ENCODE results near the gene TLR1. TPM values are rescaled to one million over a fixed set of nuclear protein-coding genes. Genes with fewer than 3 reads are reported as not detected.

Gene TLR1
- total RNA-seq, 1 experiment from 2014 or later, result not detected

- Histone ChIP-seq H2BK20ac (ENCODE audit: low read depth, low read length, poor library complexity, severe bottlenecking) (no peak overlapping the region), H3T11ph (ENCODE audit: low read length) (no peak overlapping the region), H3K79me1 (ENCODE audit: insufficient read depth, low read depth, low read length, poor library complexity, severe bottlenecking) (no peaks in the 10 kb centered on the region), H3K4ac (ENCODE audit: low read depth, low read length) (no peak overlapping the region), H3K14ac (ENCODE audit: insufficient read depth, low read length) (no peak overlapping the region), H2BK12ac (ENCODE audit: insufficient read length, low read depth, low read length) (no peak overlapping the region), H2BK120ac (ENCODE audit: low read depth, low read length, poor library complexity, severe bottlenecking) (no peak overlapping the region), H4K91ac (ENCODE audit: insufficient read length, low read depth, low read length) (no peak overlapping the region), H3K23me2 (ENCODE audit: insufficient read length, low read depth, low read length, poor library complexity, severe bottlenecking) (no peaks in the 10 kb centered on the region), H2AFZ (ENCODE audit: low read length) (no peak overlapping the region), H3K56ac (ENCODE audit: insufficient read length, low read depth, low read length) (no peak overlapping the region), H3K27ac (ENCODE audit: insufficient read length, low read depth, low read length) (no peak overlapping the region), H4K5ac (ENCODE audit: insufficient read length, low read depth, low read length) (no peak overlapping the region), H2AK5ac (ENCODE audit: insufficient read length, low read length) (no peak overlapping the region), H4K8ac (replicated peaks; ENCODE audit: insufficient read length, low read depth, low read length) (no peak overlapping the region), H3K18ac (ENCODE audit: insufficient read length, low read depth, low read length) (no peak overlapping the region), H2BK15ac (ENCODE audit: low read depth, low read length) (no peak overlapping the region), H4K20me1 (ENCODE audit: control insufficient read depth, insufficient read depth, insufficient read length) (no peaks in the 10 kb centered on the region), H3K79me2 (ENCODE audit: insufficient read depth, low read length) (no peaks in the 10 kb centered on the region), H2BK5ac (ENCODE audit: insufficient read length, low read length) (no peak overlapping the region), H3K9me3 (ENCODE audit: control insufficient read depth, low read depth, low read length) (no peaks in the 10 kb centered on the region), H3K23ac (ENCODE audit: insufficient read length, low read depth, low read length) (no peak overlapping the region), H3K4me2 (ENCODE audit: insufficient read depth, insufficient read length, low read length) (no peak overlapping the region), H3K9ac (ENCODE audit: extremely low read depth, insufficient read length, low read length) (no peak overlapping the region), H3K4me1 (ENCODE audit: insufficient read depth, low read length) (no peaks in the 10 kb centered on the region), H3K27me3 (ENCODE audit: insufficient read depth, low read length) (no peaks in the 10 kb centered on the region)
- H3K27ac Mint-ChIP-seq, result no peak overlapping the region
- H3K4me1 Mint-ChIP-seq, result no peaks in the 10 kb centered on the region
- H3K9me3 Mint-ChIP-seq, result no peaks in the 10 kb centered on the region; a peak in 1 of 5 replicates
- no peaks in the 10 kb centered on the region for H3K27me3 Mint-ChIP-seq (ENCODE audit: low read depth)
- no peak for TF ChIP-seq CTCF (conservative IDR thresholded peaks at IDR 0.05)
- H3K4me3 Mint-ChIP-seq, result no peak overlapping the region
- no peak for DNase-seq
- no peaks in the 10 kb centered on the region for H3K36me3 Mint-ChIP-seq (ENCODE audit: insufficient read depth in 1 of 3, low read depth in 3 of 3)
- no CpG with 5 or more reads among the region's 4 CpGs for WGBS (ENCODE audit: extremely low coverage, insufficient read length, low lambda C conversion rate)
Observed at GRCh38 chr4:38787693-38788092, 16.9 kb downstream of the TLR1 start.
